Smooth muscle cell (in vitro differentiated cells): ENCODE data around the gene PROZ. TPM values are rescaled to one million over a fixed set of nuclear protein-coding genes. Genes with fewer than 3 reads are reported as not detected.
A peak's percentile ranks its signal among the peaks of the same experiment; 100 is the strongest.

Experiments used
- DNase-seq: peaks from one replicate; lab custom pipeline; 2025; ENCODE audit not compliant: unreplicated experiment; lab: John Stamatoyannopoulos, UW
- H2AFZ ChIP-seq: fragments of 200-600 bp; sonication (generic); 2 replicates; pipeline ENCODE4 v1.6.0; 2016; ENCODE audit warnings: antibody characterized with exemption, low read depth, mild to moderate bottlenecking
- H3F3A ChIP-seq: fragments of 200-600 bp; sonication (generic); 2 replicates; pipeline ENCODE4 v1.6.0; 2017; ENCODE audit warnings: antibody characterized with exemption, low read depth
- H3K27ac ChIP-seq: fragments of 200-600 bp; sonication (generic); 2 replicates; pipeline ENCODE4 v1.5.1; 2016; ENCODE audit warnings: low read depth, mild to moderate bottlenecking
- H3K27me3 ChIP-seq: fragments of 200-600 bp; sonication (generic); 2 replicates; pipeline ENCODE4 v1.6.1; 2016; ENCODE audit warnings: low read depth, mild to moderate bottlenecking
- H3K36me3 ChIP-seq: fragments of 200-600 bp; sonication (generic); 2 replicates; pipeline ENCODE4 v1.5.1; 2016; ENCODE audit warnings: low read depth
- H3K4me1 ChIP-seq: fragments of 200-600 bp; sonication (generic); 2 replicates; pipeline ENCODE4 v1.5.1; 2016; ENCODE audit warnings: low read depth
- H3K4me2 ChIP-seq: fragments of 200-600 bp; sonication (generic); 2 replicates; pipeline ENCODE4 v1.6.0; 2016; ENCODE audit warnings: mild to moderate bottlenecking
- H3K4me3 ChIP-seq: fragments of 200-600 bp; sonication (generic); 2 replicates; pipeline ENCODE4 v1.5.1; 2016; ENCODE audit warnings: mild to moderate bottlenecking
- H3K79me2 ChIP-seq: fragments of 200-600 bp; sonication (generic); 2 replicates; pipeline ENCODE4 v1.6.0; 2016; ENCODE audit warnings: low read depth, mild to moderate bottlenecking
- H3K9ac ChIP-seq: fragments of 200-600 bp; sonication (generic); 2 replicates; pipeline ENCODE4 v1.6.0; 2016; ENCODE audit warnings: low read depth
- H3K9me3 ChIP-seq: fragments of 200-600 bp; sonication (generic); replicated peaks from 2 replicates; pipeline ENCODE4 v1.5.1; 2016; ENCODE audit warnings: low read depth
- H4K20me1 ChIP-seq: fragments of 200-600 bp; sonication (generic); 2 replicates; pipeline ENCODE4 v1.6.0; 2016; ENCODE audit warnings: low read depth
- CTCF ChIP-seq: fragments of 200-600 bp; sonication (generic); IDR thresholded peaks from 2 replicates; pipeline ENCODE4 v1.5.1; 2017; ENCODE audit warnings: borderline replicate concordance, mild to moderate bottlenecking, antibody characterized with exemption; ENCODE audit not compliant: insufficient read depth, poor library complexity, severe bottlenecking
- WGBS: methylation state at CpG from one replicate; pipeline ENCODE4 v1.1.7; 2016; ENCODE audit warnings: low lambda C conversion rate; 5-methylcytosine and 5-hydroxymethylcytosine counted together
- polyA plus RNA-seq: library from polyadenylated mRNA; unstranded; fragments of >200 nt; fragmentation: Nextera tagmentation; extraction: Ambion mirVana; gene quantifications from 2 replicates; pipeline ENCODE4 v1.2.1, GENCODE V29; 2016
- total RNA-seq: library from RNA; depleted of rRNA; stranded (reverse); fragments of >200 nt; gene quantifications from 2 replicates; pipeline ENCODE4 v1.2.3, GENCODE V29; 2014

Gene PROZ
- total and polyA plus RNA-seq, 2 experiments from 2014 or later: not detected

- H2AFZ ChIP-seq: no peak within 1 kb of the TSS
These were observed 35.8 kb upstream of the PROZ start, which contains the start of gene F10 for GRCh38 chr13:113122550-113123225. Gene F10 (plus strand): TSS chr13:113122799. CDS start chr13:113122856, 57 bp downstream.

GRCh38 chr13:113123226-113124201, 34.9 kb upstream of the PROZ start:
- H3K9me3 ChIP-seq: no peaks in the 10 kb centered on the region
- H3K36me3 ChIP-seq: no peaks in the 10 kb centered on the region
- no peaks in the 10 kb centered on the region for H4K20me1 ChIP-seq
- no peak overlapping the region for H3K27ac ChIP-seq
- 87% methylated on average over 29 of the region's 29 CpGs for WGBS
- no peak overlapping the region for H3K9ac ChIP-seq
- H3F3A ChIP-seq: no peaks in the 10 kb centered on the region
- H2AFZ ChIP-seq: no peak overlapping the region
- no peak for DNase-seq
- H3K4me1 ChIP-seq: peaks cover 10% of the 10 kb centered on the region
- H3K4me3 ChIP-seq: peak overlapping the region; percentile 39
- peak overlapping the region; percentile 68 for H3K4me2 ChIP-seq
- TF ChIP-seq CTCF: no peak
- H3K79me2 ChIP-seq: no peaks in the 10 kb centered on the region
- H3K27me3 ChIP-seq: no peaks in the 10 kb centered on the region

More at GRCh38 chr13:113122550-113123225, 35.8 kb upstream of the PROZ start, which contains the start of gene F10:
- Histone ChIP-seq H3K4me1 (peaks cover 10% of the 10 kb centered on the region), H3K79me2 (no peaks in the 10 kb centered on the region), H3K4me3 (peak within 1 kb of the TSS; percentile 39), H3K9me3 (no peaks in the 10 kb centered on the region), H3K27ac (no peak within 1 kb of the TSS), H3K4me2 (peak within 1 kb of the TSS; percentile 68), H3K27me3 (no peaks in the 10 kb centered on the region), H3K36me3 (no peaks in the 10 kb centered on the region), H3F3A (no peaks in the 10 kb centered on the region), H4K20me1 (no peaks in the 10 kb centered on the region), H3K9ac (no peak within 1 kb of the TSS)
- no peak for TF ChIP-seq CTCF
- WGBS: 59% methylated on average over 23 of the region's 23 CpGs
- DNase-seq: peak; percentile 48

GRCh38 chr13:113124211-113124970, 34.1 kb upstream of the PROZ start:
- Histone ChIP-seq H3K4me3 (no peak overlapping the region), H3K79me2 (no peaks in the 10 kb centered on the region), H3K4me2 (no peak overlapping the region), H3K27me3 (no peaks in the 10 kb centered on the region), H3K9ac (no peak overlapping the region), H3K36me3 (no peaks in the 10 kb centered on the region), H3K4me1 (peaks cover 10% of the 10 kb centered on the region), H3K27ac (no peak overlapping the region), H3K9me3 (no peaks in the 10 kb centered on the region), H2AFZ (no peak overlapping the region), H4K20me1 (no peaks in the 10 kb centered on the region), H3F3A (no peaks in the 10 kb centered on the region)
- WGBS: 98% methylated on average over 19 of the region's 19 CpGs
- DNase-seq: no peak
- no peak for TF ChIP-seq CTCF
